GM15510 (cell line): Measurements from ENCODE around the gene RASSF8.

Experiments
- POLR2A ChIP-seq: IDR thresholded peaks from 3 replicates; pipeline ENCODE4 v1.6.1; 2011; ENCODE audit warnings: borderline replicate concordance; ENCODE audit not compliant: insufficient read length; ENCODE audit errors: extremely low read depth

The RASSF8 gene

GRCh38 chr12:25997201-25997963 lies 38.9 kb downstream of the RASSF8 start:
- no peak for TF ChIP-seq POLR2A

- no peak for TF ChIP-seq POLR2A
Observed at GRCh38 chr12:26000898-26001297, 42.4 kb downstream of the RASSF8 start.

- TF ChIP-seq POLR2A, result no peak
Observed at GRCh38 chr12:26001530-26001929, 43.0 kb downstream of the RASSF8 start.

- no peak for TF ChIP-seq POLR2A
Observed at GRCh38 chr12:26003065-26003464, 44.6 kb downstream of the RASSF8 start.

- no peak for TF ChIP-seq POLR2A
Observed at GRCh38 chr12:26007566-26007965, 49.1 kb downstream of the RASSF8 start.

GRCh38 chr12:26009593-26009992 lies 51.1 kb downstream of the RASSF8 start:
- no peak for TF ChIP-seq POLR2A

GRCh38 chr12:26010293-26010821 lies 51.9 kb downstream of the RASSF8 start:
- TF ChIP-seq POLR2A, result no peak

- TF ChIP-seq POLR2A, result no peak
Observed at GRCh38 chr12:26011099-26011498, 52.6 kb downstream of the RASSF8 start.

GRCh38 chr12:26014085-26014484 lies 55.6 kb downstream of the RASSF8 start:
- TF ChIP-seq POLR2A, result no peak

- TF ChIP-seq POLR2A, result no peak
Observed at GRCh38 chr12:26016516-26016915, 58.0 kb downstream of the RASSF8 start.

GRCh38 chr12:26017484-26018211 lies 59.2 kb downstream of the RASSF8 start:
- no peak for TF ChIP-seq POLR2A

GRCh38 chr12:26018926-26019325 lies 60.4 kb downstream of the RASSF8 start:
- no peak for TF ChIP-seq POLR2A

GRCh38 chr12:26021534-26021933 lies 63.1 kb downstream of the RASSF8 start:
- no peak for TF ChIP-seq POLR2A

- no peak for TF ChIP-seq POLR2A
Observed at GRCh38 chr12:26022043-26022442, 63.6 kb downstream of the RASSF8 start.

GRCh38 chr12:26026713-26027112 lies 68.2 kb downstream of the RASSF8 start:
- no peak for TF ChIP-seq POLR2A

GRCh38 chr12:26027401-26027800 lies 68.9 kb downstream of the RASSF8 start:
- no peak for TF ChIP-seq POLR2A

- TF ChIP-seq POLR2A, result no peak
Observed at GRCh38 chr12:26028953-26029735, 70.7 kb downstream of the RASSF8 start.
